CD8-positive, alpha-beta memory T cell (primary cell): ENCODE measurements around the gene PIGW. TPM values are rescaled to one million over a fixed set of nuclear protein-coding genes. Genes with fewer than 3 reads are reported as not detected.
A peak's percentile ranks its signal among the peaks of the same experiment; 100 is the strongest.

Experiments used
- CTCF ChIA-PET: fragments of 350-600 bp; sonication (Branson Sonifier 250); formaldehyde crosslinking; loops from one replicate; lab custom pipeline; 2021; ENCODE audit warnings: antibody characterized with exemption; lab: Charles Lee
- POLR2A ChIA-PET: fragments of 350-600 bp; sonication (Branson Sonifier 250); formaldehyde crosslinking; loops from one replicate; lab custom pipeline; 2021; ENCODE audit warnings: antibody characterized with exemption; lab: Charles Lee
- DNase-seq, 5 donors: peaks; one replicate each; pipeline versions ENCODE4 v3.0.0 to v3.0.0-alpha.2; 2020 to 2022; ENCODE audit warnings: mixed read lengths in 1 of 5
- H3K27ac ChIP-seq: one replicate; pipeline ENCODE4 v1.7.0; 2013; ENCODE audit warnings: low read depth, mild to moderate bottlenecking, low read length, moderate library complexity
- H3K27me3 ChIP-seq: 2 replicates; pipeline ENCODE4 v1.7.0; 2013; ENCODE audit warnings: low read length, mild to moderate bottlenecking; ENCODE audit not compliant: insufficient read depth, poor library complexity, severe bottlenecking
- H3K36me3 ChIP-seq: 2 replicates; pipeline ENCODE4 v1.7.0; 2013; ENCODE audit warnings: mild to moderate bottlenecking, low read length, moderate library complexity; ENCODE audit not compliant: insufficient read depth
- H3K4me1 ChIP-seq: 2 replicates; pipeline ENCODE4 v1.7.0; 2013; ENCODE audit warnings: mild to moderate bottlenecking, low read length, moderate library complexity; ENCODE audit not compliant: insufficient read depth
- H3K4me3 ChIP-seq: 2 replicates; pipeline ENCODE4 v1.7.0; 2013; ENCODE audit warnings: mild to moderate bottlenecking, low read length
- H3K9me3 ChIP-seq: 2 replicates; pipeline ENCODE4 v1.7.0; 2013; ENCODE audit warnings: mild to moderate bottlenecking, low read length
- H3K27ac Mint-ChIP-seq, 8 donors: one replicate each; pipeline ENCODE4 v1.8.0; 2020 to 2021; ENCODE audit warnings: mixed read lengths in 8 of 8, mild to moderate bottlenecking in 6 of 8, inconsistent platforms in 3 of 8, moderate library complexity in 3 of 8
- H3K27me3 Mint-ChIP-seq, 2 donors: one replicate each; pipeline ENCODE4 v1.8.0; 2020 to 2021; ENCODE audit warnings: mixed read lengths in 2 of 2, mild to moderate bottlenecking in 1 of 2, moderate library complexity in 1 of 2
- H3K36me3 Mint-ChIP-seq, 3 donors: one replicate each; pipeline ENCODE4 v1.8.0; 2020 to 2021; ENCODE audit warnings: mixed read lengths in 3 of 3, inconsistent platforms in 1 of 3, mild to moderate bottlenecking in 1 of 3
- H3K4me1 Mint-ChIP-seq, 3 donors: one replicate each; pipeline ENCODE4 v1.8.0; 2020 to 2021; ENCODE audit warnings: mixed read lengths in 3 of 3, inconsistent platforms in 1 of 3, mild to moderate bottlenecking in 1 of 3
- H3K4me3 Mint-ChIP-seq, 7 donors: one replicate each; pipeline ENCODE4 v1.8.0; 2020 to 2021; ENCODE audit warnings: mixed read lengths in 7 of 7, mild to moderate bottlenecking in 6 of 7, moderate library complexity in 4 of 7, inconsistent platforms in 2 of 7
- H3K9me3 Mint-ChIP-seq, 5 donors: one replicate each; pipeline ENCODE4 v1.8.0; 2020 to 2022; ENCODE audit warnings: mixed read lengths in 5 of 5, mild to moderate bottlenecking in 3 of 5, moderate library complexity in 2 of 5, inconsistent platforms in 1 of 5
- polyA plus RNA-seq: library from polyadenylated mRNA; unstranded; fragments of 300-500 nt; fragmentation: Illumina TruSeq; gene quantifications from one replicate; pipeline ENCODE4 v1.2.3, GENCODE V29; 2021
- total RNA-seq, 2 experiments: library from RNA; stranded (reverse); gene quantifications; one replicate each; pipeline ENCODE4 v1.2.3, GENCODE V29; 2021

PIGW gene
- total and polyA plus RNA-seq, 3 experiments from 2014 or later: 11.4 to 43.0 (median 42.2) TPM

- Mint-ChIP-seq H3K27me3 (no peaks in the 10 kb centered on the region), H3K9me3 (no peaks in the 10 kb centered on the region), H3K4me3 (no peak overlapping the region), H3K27ac (no peak overlapping the region), H3K4me1 (peaks cover 8 to 12% (median 8%) of the 10 kb centered on the region in 3 donors), H3K36me3 (peaks cover 0 to 59% (median 9%) of the 10 kb centered on the region in 3 donors)
- ChIA-PET CTCF (no interaction called here), POLR2A (no interaction called here)
- DNase-seq: no peak
- H3K27me3 ChIP-seq: no peaks in the 10 kb centered on the region
- H3K27ac ChIP-seq: no peak overlapping the region
- no peak overlapping the region for H3K4me3 ChIP-seq
- no peaks in the 10 kb centered on the region for H3K4me1 ChIP-seq
- H3K36me3 ChIP-seq: peaks cover 9% of the 10 kb centered on the region
- H3K9me3 ChIP-seq: no peaks in the 10 kb centered on the region
These were observed 8.9 kb upstream of the PIGW start for GRCh38 chr17:36525888-36526287.

- Histone ChIP-seq H3K4me3 (no peak overlapping the region), H3K9me3 (no peaks in the 10 kb centered on the region), H3K4me1 (no peaks in the 10 kb centered on the region), H3K27ac (no peak overlapping the region), H3K36me3 (peaks cover 9% of the 10 kb centered on the region), H3K27me3 (no peaks in the 10 kb centered on the region)
- Mint-ChIP-seq H3K9me3 (no peaks in the 10 kb centered on the region), H3K36me3 (peaks cover 0 to 60% (median 11%) of the 10 kb centered on the region in 3 donors), H3K27me3 (no peaks in the 10 kb centered on the region), H3K27ac (peak overlapping the region in 1 of 8 donors; percentile 8), H3K4me3 (no peak overlapping the region), H3K4me1 (peaks cover 8 to 12% (median 9%) of the 10 kb centered on the region in 3 donors)
- no peak for DNase-seq
- ChIA-PET CTCF (no interaction called here), POLR2A (no interaction called here)
These were observed 7.1 kb upstream of the PIGW start for GRCh38 chr17:36527621-36528250.

- Histone ChIP-seq H3K4me1 (peaks cover 7% of the 10 kb centered on the region), H3K36me3 (peaks cover 9% of the 10 kb centered on the region), H3K27ac (no peak overlapping the region), H3K4me3 (no peak overlapping the region), H3K9me3 (no peaks in the 10 kb centered on the region), H3K27me3 (no peaks in the 10 kb centered on the region)
- H3K36me3 Mint-ChIP-seq: peaks cover 0 to 59% (median 10%) of the 10 kb centered on the region in 3 donors
- DNase-seq: no peak
- peak overlapping the region in 3 of 8 donors; percentile 5 to 72 (median 58) for H3K27ac Mint-ChIP-seq
- no peaks in the 10 kb centered on the region for H3K27me3 Mint-ChIP-seq
- no peaks in the 10 kb centered on the region for H3K9me3 Mint-ChIP-seq
- ChIA-PET POLR2A (no interaction called here), CTCF (no interaction called here)
- no peak overlapping the region for H3K4me3 Mint-ChIP-seq
- peaks cover 10 to 21% (median 15%) of the 10 kb centered on the region in 3 donors for H3K4me1 Mint-ChIP-seq
These were observed 5.7 kb upstream of the PIGW start for GRCh38 chr17:36529121-36529520.

- Histone ChIP-seq H3K4me1 (peaks cover 16% of the 10 kb centered on the region), H3K27ac (no peak overlapping the region), H3K9me3 (no peaks in the 10 kb centered on the region), H3K27me3 (no peaks in the 10 kb centered on the region), H3K36me3 (peaks cover 5% of the 10 kb centered on the region), H3K4me3 (no peak overlapping the region)
- H3K27me3 Mint-ChIP-seq: no peaks in the 10 kb centered on the region
- H3K27ac Mint-ChIP-seq: peak overlapping the region in 5 of 8 donors; percentile 6 to 94 (median 23)
- H3K4me1 Mint-ChIP-seq: peaks cover 17 to 37% (median 17%) of the 10 kb centered on the region in 3 donors
- DNase-seq: no peak
- peaks cover 0 to 48% (median 3%) of the 10 kb centered on the region in 3 donors for H3K36me3 Mint-ChIP-seq
- peak overlapping the region in 5 of 7 donors; percentile 17 to 97 (median 74) for H3K4me3 Mint-ChIP-seq
- no peaks in the 10 kb centered on the region for H3K9me3 Mint-ChIP-seq
- CTCF ChIA-PET: no interaction called here
- POLR2A ChIA-PET: no interaction called here
These were observed 2.3 kb upstream of the PIGW start for GRCh38 chr17:36532435-36532975.

DNA sequence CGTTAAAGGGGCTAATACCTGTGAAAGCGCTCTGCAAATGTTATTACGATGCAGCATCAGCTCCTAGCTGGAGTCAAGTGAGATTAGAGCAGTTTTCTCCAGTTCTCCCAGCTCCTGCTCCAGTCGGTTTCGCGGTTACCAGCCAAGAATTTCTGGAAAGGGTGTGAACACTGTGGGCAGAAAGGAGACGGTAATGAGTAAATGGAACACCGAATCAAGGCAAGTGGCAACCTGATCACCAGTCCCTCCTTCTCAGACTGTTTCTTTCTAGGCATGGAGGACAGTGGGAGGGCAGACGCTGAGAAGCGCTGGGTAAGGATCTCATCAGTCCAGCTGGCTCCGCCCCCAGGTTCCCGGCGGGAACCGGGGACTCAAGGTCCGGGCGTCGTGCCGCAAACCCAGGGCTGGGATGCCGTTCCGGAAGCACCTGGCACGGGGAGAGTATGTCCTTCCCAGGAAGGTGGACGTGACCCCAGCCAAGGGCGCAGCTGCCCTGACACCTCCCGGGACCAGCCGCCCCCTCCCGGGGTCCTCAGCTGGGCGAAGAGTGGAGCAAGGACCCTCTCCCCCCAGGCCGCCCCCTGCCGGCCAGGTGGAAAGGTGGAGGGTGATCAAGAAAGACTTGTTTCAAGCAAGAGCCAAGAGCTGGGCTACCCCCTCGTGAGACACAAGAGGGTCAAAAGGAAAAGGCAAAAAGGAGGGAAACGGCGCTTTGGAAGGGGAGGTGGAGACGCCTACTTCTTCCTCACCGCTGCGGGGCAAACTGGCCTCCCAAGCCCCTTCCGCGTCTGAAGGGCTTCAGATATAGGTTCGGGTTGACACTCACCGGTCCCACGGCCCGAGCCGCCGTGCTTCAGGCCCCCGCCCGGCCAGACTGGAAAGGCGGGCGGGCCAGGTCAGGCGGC, 600 bp upstream of the PIGW start:
- Histone ChIP-seq H3K9me3 (no peaks in the 10 kb centered on the region), H3K27me3 (no peaks in the 10 kb centered on the region), H3K36me3 (no peaks in the 10 kb centered on the region), H3K4me3 (peak overlapping the region; percentile 87), H3K4me1 (peaks cover 16% of the 10 kb centered on the region), H3K27ac (peak overlapping the region; percentile 95)
- H3K9me3 Mint-ChIP-seq: no peaks in the 10 kb centered on the region
- H3K36me3 Mint-ChIP-seq: peaks cover 0 to 41% (median 7%) of the 10 kb centered on the region in 3 donors
- H3K4me1 Mint-ChIP-seq: peaks cover 17 to 37% (median 17%) of the 10 kb centered on the region in 3 donors
- ChIA-PET POLR2A (interaction anchor here (1.0 to 4.6 kb wide), 5 partner anchors 11 to 341 kb away, joined by 3 to 56 read pairs (median 7); partner anchors contain the start of genes GGNBP2, MRM1 and ZNHIT3), CTCF (interaction anchor here (0.7 to 3.0 kb wide), 7 partner anchors 10 to 68 kb away, joined by 3 to 24 read pairs (median 6); partner anchors contain the start of genes GGNBP2 and MRM1)
- peak overlapping the region; percentile 92 to 99 (median 97) for H3K4me3 Mint-ChIP-seq
- peak overlapping the region; percentile 94 to 99 (median 98) for H3K27ac Mint-ChIP-seq
- H3K27me3 Mint-ChIP-seq: no peaks in the 10 kb centered on the region
- DNase-seq: peak in 2 of 5 donors; percentile 38 to 73

DNA sequence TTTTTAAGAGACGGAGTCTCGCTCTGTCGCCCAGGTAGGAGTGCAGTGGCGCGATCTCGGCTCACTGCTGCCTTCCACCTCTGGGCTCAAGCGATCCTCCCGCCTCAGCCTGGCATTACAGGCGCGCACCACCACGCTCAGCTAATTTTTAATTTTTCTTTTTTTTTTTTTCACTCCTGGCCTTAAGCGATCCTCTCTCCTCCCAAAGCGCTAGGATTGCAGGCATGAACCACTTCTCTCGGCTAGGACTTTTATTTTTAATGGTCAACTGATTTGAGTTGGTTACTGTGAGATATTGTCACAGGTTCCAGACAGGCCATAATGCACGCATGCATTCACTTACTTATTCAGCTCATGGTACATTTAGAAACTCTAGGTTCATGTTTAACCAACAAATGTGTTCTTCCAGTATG, 888 bp downstream of the PIGW start:
- CTCF ChIA-PET: interaction anchor here (0.6 to 3.0 kb wide), 5 partner anchors 10 to 66 kb away, joined by 3 to 24 read pairs (median 13); partner anchors contain the start of genes GGNBP2 and MRM1
- peak overlapping the region; percentile 87 for H3K4me3 ChIP-seq

GRCh38 chr17:36540696-36541095, 5.9 kb downstream of the PIGW start:
- Mint-ChIP-seq H3K4me3 (peak overlapping the region in 1 of 7 donors; percentile 78), H3K36me3 (peaks cover 0 to 24% (median 10%) of the 10 kb centered on the region in 3 donors), H3K27ac (peak overlapping the region in 3 of 8 donors; percentile 14 to 35 (median 17)), H3K27me3 (peaks cover 0 to 2% of the 10 kb centered on the region in 2 donors), H3K4me1 (peaks cover 12 to 24% (median 22%) of the 10 kb centered on the region in 3 donors), H3K9me3 (no peaks in the 10 kb centered on the region)
- ChIA-PET CTCF (no interaction called here), POLR2A (no interaction called here)
- Histone ChIP-seq H3K36me3 (no peaks in the 10 kb centered on the region), H3K4me3 (no peak overlapping the region), H3K27ac (no peak overlapping the region), H3K4me1 (peaks cover 11% of the 10 kb centered on the region), H3K9me3 (no peaks in the 10 kb centered on the region), H3K27me3 (no peaks in the 10 kb centered on the region)
- DNase-seq: no peak

More for the DNA sequence above, 888 bp downstream of the PIGW start:
- Mint-ChIP-seq H3K27ac (peak overlapping the region; percentile 94 to 99 (median 98)), H3K36me3 (peaks cover 0 to 37% (median 12%) of the 10 kb centered on the region in 3 donors), H3K9me3 (no peaks in the 10 kb centered on the region), H3K4me1 (peaks cover 19 to 37% (median 21%) of the 10 kb centered on the region in 3 donors), H3K4me3 (peak overlapping the region; percentile 92 to 99 (median 97)), H3K27me3 (no peaks in the 10 kb centered on the region)
- POLR2A ChIA-PET: interaction anchor here (0.6 to 4.6 kb wide), 4 partner anchors 9 to 351 kb away, joined by 3 to 56 read pairs (median 8); partner anchors contain the start of genes GGNBP2, MRM1 and ZNHIT3
- DNase-seq: no peak
- Histone ChIP-seq H3K36me3 (no peaks in the 10 kb centered on the region), H3K9me3 (no peaks in the 10 kb centered on the region), H3K27ac (peak overlapping the region; percentile 95), H3K27me3 (no peaks in the 10 kb centered on the region), H3K4me1 (peaks cover 16% of the 10 kb centered on the region)
